CD4-positive, alpha-beta T cell treated with Interferon alpha-2 for 1 hour (primary cell): ENCODE results near the gene DNAL1.

Experiments used
- DNase-seq, 2 donors: peaks; one replicate each; pipeline ENCODE4 v3.0.0-alpha.2; 2020 to 2022

The DNAL1 gene

DNA sequence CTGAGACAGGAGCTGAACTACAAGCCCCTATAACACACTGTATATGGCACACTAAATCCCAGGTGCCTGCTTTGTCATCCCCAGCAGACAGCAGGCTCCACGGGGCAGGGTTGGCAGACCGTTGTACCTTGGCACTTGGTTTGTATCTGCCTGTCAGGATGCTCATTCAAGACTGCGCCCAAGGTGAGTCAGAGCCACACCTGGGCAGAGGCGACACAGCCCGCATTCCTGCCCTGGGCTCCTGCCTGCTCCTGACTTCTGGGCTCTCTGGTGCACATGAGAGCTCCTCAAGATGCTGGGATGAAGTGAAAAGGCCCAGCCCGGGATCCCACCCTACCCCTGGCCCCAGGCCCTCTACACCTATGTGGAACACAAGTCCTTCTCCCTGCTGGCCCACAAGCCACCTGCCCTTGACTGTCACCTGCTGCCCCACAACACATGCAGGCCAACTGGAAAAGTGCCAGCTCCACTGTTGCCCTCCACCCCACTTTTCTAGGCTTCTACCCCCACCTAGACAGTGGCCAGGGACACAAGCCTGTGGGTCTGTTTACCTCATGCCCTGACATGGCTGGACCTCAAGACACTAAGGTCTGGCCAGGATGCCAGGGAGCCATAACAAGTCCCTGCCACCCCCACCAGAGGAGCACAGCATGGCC, 100.2 kb downstream of the DNAL1 start:
- no peak for DNase-seq

GRCh38 chr14:73745571-73746519, 101.1 kb downstream of the DNAL1 start:
- no peak for DNase-seq

GRCh38 chr14:73746520-73747378, 102.0 kb downstream of the DNAL1 start:
- DNase-seq: no peak

- no peak for DNase-seq
These were observed 102.8 kb downstream of the DNAL1 start for GRCh38 chr14:73747379-73748211.

DNA sequence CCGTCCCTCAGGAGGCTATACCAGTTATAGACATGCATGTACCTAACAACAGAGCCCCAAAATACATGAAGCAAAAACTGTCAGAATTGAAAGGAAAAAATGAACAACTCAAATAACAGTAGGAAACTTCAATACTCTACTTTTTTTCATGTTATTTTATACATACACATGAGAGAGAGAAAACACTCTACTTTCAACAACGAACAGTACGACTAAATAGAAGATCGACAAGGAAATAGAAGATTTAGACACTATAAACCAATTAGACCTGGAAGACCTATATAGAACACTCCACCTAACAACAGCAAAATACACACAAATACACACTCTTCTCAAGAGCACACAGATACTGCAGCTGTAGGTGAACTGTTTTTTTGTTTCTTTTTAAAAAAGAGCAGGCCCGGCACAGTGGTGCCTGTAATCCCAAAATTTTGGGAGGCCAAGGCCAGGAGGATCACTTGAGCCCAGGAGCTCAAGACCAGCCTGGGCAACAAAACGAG, 104.1 kb downstream of the DNAL1 start:
- DNase-seq: no peak

- DNase-seq: no peak
These were observed 105.1 kb downstream of the DNAL1 start for GRCh38 chr14:73749706-73750530.

DNA sequence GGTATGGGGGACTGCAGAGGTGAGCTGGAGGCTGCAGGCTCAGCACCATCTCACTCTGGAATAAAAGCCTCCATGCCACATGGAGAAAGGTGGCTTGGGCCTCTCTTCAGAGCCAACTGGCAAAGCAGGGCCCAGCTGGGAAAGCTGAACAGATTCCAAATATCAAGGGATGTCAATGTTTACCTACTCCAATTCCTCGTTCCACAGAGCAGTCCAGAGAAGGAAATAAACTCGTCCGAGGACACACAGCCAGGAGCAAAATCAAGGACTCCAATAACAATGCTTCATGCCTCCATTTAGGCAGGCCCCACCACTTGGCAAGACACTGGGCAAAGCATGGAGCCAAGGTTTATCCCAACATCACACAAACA, 105.7 kb downstream of the DNAL1 start:
- no peak for DNase-seq

DNA sequence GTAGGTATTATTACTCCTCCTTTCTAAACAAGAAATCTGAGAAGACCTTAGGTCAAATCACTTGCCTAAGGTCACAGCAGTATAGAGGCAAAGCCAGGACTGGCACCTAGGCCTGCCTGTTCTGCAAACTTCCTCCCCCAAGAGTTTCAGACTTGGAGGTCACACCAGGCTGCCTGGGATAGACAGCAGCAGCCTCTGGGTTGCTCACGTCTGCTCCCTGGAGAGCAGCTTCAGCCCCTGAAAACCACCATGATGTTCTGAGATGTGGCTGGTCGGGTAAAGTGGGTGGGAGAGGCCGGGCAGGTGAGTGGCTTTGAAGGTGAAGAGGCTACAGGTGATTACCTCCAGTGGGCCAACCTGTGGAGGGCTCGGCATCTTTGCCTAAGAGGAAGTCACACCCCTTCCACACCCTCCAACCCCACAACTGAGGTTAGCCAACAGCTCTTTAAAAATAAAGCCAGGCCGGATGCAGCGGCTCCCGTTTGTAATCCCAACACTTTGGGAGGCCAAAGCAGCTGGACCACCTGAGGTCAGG, 106.4 kb downstream of the DNAL1 start:
- DNase-seq: peak in 1 of 2 donors; percentile 49

DNA sequence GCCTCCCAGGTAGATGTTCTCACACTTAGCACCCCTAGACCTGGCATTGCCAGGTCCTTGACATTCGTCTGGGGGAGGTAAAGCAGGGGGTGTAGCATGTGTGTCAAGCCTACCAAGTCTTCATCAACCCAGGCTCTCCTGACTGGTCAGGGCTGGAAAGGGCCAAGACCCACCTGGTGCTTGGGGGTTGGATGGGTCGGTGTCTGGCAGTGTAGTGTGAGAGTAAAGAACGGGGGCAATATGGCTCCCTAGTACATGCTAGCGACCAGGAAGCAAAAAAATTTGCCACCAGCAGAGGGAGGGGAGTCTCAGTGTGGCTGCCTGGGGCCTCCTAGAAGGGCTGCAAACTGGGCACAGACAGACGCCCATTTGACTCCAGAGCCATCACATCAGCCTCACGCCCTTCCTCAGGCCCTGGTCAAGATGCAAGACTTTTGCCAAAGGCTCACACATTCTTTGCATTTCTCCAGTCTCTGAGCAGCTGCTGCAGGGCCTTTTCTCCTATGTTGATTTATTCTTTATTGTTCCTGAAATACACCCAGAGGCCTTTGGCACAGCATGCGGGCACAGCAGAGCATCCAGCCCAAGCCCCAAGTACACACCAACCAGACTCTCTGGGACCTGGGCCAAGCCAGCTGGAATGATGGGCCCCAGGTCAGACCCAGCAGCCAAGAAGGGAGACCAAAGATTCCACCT, 107.7 kb downstream of the DNAL1 start:
- DNase-seq: peak; percentile 52 to 67
